GM23338 (cell line): ENCODE results near the gene STRC. TPM values are rescaled to one million over a fixed set of nuclear protein-coding genes. Genes with fewer than 3 reads are reported as not detected.
"Not testable (repeated sequence)": the region's sequence is repeated elsewhere in the genome, so short reads cannot be mapped to it uniquely, and the experiment has no call there.

Experiments
- ATAC-seq: fragments of 200-7000 bp; cut with Tn5 transposase; 3 replicates; pipeline ENCODE4 v1.9.1; 2020
- DNase-seq: peaks from one replicate; pipeline ENCODE4 v3.0.0-alpha.2; 2015; ENCODE audit warnings: low spot score
- H2AFZ ChIP-seq: fragments of 200-600 bp; sonication (generic); 2 replicates; pipeline ENCODE4 v1.8.0; 2016; ENCODE audit warnings: antibody characterized with exemption, mild to moderate bottlenecking, moderate library complexity
- H3F3A ChIP-seq: fragments of 200-600 bp; sonication (generic); replicated peaks from 2 replicates; pipeline ENCODE4 v1.8.0; 2017; ENCODE audit warnings: antibody characterized with exemption, mixed run types, low read depth
- H3K27ac ChIP-seq: fragments of 200-600 bp; sonication (generic); 2 replicates; pipeline ENCODE4 v1.6.1; 2016; ENCODE audit warnings: low read depth
- H3K27me3 ChIP-seq: fragments of 200-600 bp; sonication (generic); 2 replicates; pipeline ENCODE4 v1.8.0; 2016; ENCODE audit warnings: mild to moderate bottlenecking, mixed run types, moderate library complexity; ENCODE audit not compliant: insufficient read depth
- H3K36me3 ChIP-seq: fragments of 200-600 bp; sonication (generic); 2 replicates; pipeline ENCODE4 v1.8.0; 2016; ENCODE audit warnings: mild to moderate bottlenecking; ENCODE audit not compliant: insufficient read depth
- H3K4me1 ChIP-seq: fragments of 200-600 bp; sonication (generic); 2 replicates; pipeline ENCODE4 v1.8.0; 2016; ENCODE audit warnings: mild to moderate bottlenecking, moderate library complexity; ENCODE audit not compliant: insufficient read depth
- H3K4me2 ChIP-seq: fragments of 200-600 bp; sonication (generic); 2 replicates; pipeline ENCODE4 v1.7.1; 2017; ENCODE audit warnings: mixed run types
- H3K4me3 ChIP-seq: fragments of 200-600 bp; sonication (generic); 2 replicates; pipeline ENCODE4 v1.6.1; 2016; ENCODE audit warnings: mixed run types
- H3K79me2 ChIP-seq: fragments of 200-600 bp; sonication (generic); replicated peaks from 2 replicates; pipeline ENCODE4 v1.8.0; 2017; ENCODE audit warnings: mild to moderate bottlenecking; ENCODE audit not compliant: insufficient read depth
- H3K9me2 ChIP-seq: fragments of 200-600 bp; sonication (generic); 2 replicates; pipeline ENCODE4 v1.8.0; 2017; ENCODE audit not compliant: insufficient read depth
- H4K20me1 ChIP-seq: fragments of 200-600 bp; sonication (generic); replicated peaks from 2 replicates; pipeline ENCODE4 v1.8.0; 2017; ENCODE audit warnings: mild to moderate bottlenecking; ENCODE audit not compliant: insufficient read depth
- H3K27ac Mint-ChIP-seq: 2 replicates; pipeline ENCODE4 v1.8.0; 2020; ENCODE audit warnings: inconsistent platforms, mild to moderate bottlenecking, moderate library complexity, mixed read lengths
- H3K27me3 Mint-ChIP-seq: 3 replicates; pipeline ENCODE4 v1.8.0; 2022; ENCODE audit warnings: low read depth, mild to moderate bottlenecking, moderate library complexity, mixed read lengths, inconsistent platforms; ENCODE audit not compliant: insufficient read depth, poor library complexity
- H3K36me3 Mint-ChIP-seq: 3 replicates; pipeline ENCODE4 v1.8.0; 2021; ENCODE audit warnings: low read depth, mild to moderate bottlenecking, inconsistent platforms, moderate library complexity, mixed read lengths
- H3K4me1 Mint-ChIP-seq: 3 replicates; pipeline ENCODE4 v1.8.0; 2020; ENCODE audit warnings: mild to moderate bottlenecking, inconsistent platforms, mixed read lengths
- H3K4me3 Mint-ChIP-seq: 3 replicates; pipeline ENCODE4 v1.8.0; 2021; ENCODE audit warnings: moderate library complexity, mild to moderate bottlenecking, inconsistent platforms, mixed read lengths
- H3K9me3 Mint-ChIP-seq: 3 replicates; pipeline ENCODE4 v1.8.0; 2020; ENCODE audit warnings: moderate library complexity, mild to moderate bottlenecking, inconsistent platforms, mixed read lengths
- EZH2phosphoT487 ChIP-seq: fragments of 200-600 bp; sonication (generic); IDR thresholded peaks from one replicate; pipeline ENCODE4 v1.8.1; 2018; ENCODE audit warnings: antibody characterized with exemption; ENCODE audit not compliant: unreplicated experiment
- STAT1 ChIP-seq: IDR thresholded peaks from one replicate; pipeline ENCODE4 v1.6.1; 2016; ENCODE audit warnings: antibody characterized with exemption; ENCODE audit not compliant: unreplicated experiment
- polyA plus RNA-seq: library from polyadenylated mRNA; unstranded; fragments of >200 nt; fragmentation: Nextera tagmentation; extraction: Ambion mirVana; gene quantifications from 2 replicates; pipeline ENCODE4 v1.2.1, GENCODE V29; 2016
- total RNA-seq: library from RNA; depleted of rRNA; stranded (reverse); fragments of >200 nt; shearing (Covaris generic); gene quantifications from 2 replicates; pipeline ENCODE4 v1.2.3, GENCODE V29; 2014
- TF ChIP-seq, protein P1 (sequence below): IDR thresholded peaks from one replicate; pipeline ENCODE4 v1.6.1; 2018; ENCODE audit warnings: antibody characterized with exemption; ENCODE audit not compliant: unreplicated experiment
- TF ChIP-seq, protein P2 (sequence below), 2 experiments: fragments of 200-600 bp in 1 of 2; sonication (generic) in 1 of 2; conservative IDR thresholded peaks; 2 replicates each; pipeline versions ENCODE4 v1.5.1 to v1.6.1; 2016 to 2017; ENCODE audit warnings: antibody characterized with exemption in 2 of 2, low read depth in 2 of 2, mild to moderate bottlenecking in 2 of 2, moderate library complexity in 1 of 2

The STRC gene
- total and polyA plus RNA-seq, 2 experiments from 2014 or later = 0.40 to 0.45 TPM

DNA sequence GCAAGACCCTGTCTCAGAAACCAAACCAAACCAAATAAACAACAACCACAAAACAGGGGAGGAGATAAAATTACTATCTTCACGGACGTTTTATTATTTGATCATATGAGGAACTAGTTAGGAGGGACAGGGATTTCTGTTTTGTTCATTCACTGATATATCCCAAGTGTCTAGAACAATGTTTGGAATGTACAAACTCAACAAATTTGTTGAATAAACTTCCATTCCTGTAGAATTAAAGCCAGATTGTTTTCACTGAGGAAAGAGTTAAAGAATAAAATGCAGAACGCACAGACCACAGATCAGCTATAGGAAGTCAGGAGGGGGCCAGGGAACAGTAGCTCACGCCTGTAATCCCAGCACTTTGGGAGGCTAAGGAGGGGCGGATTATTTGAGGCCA, 6.5 kb upstream of the STRC start (continued):
- TF ChIP-seq, protein P1, sequence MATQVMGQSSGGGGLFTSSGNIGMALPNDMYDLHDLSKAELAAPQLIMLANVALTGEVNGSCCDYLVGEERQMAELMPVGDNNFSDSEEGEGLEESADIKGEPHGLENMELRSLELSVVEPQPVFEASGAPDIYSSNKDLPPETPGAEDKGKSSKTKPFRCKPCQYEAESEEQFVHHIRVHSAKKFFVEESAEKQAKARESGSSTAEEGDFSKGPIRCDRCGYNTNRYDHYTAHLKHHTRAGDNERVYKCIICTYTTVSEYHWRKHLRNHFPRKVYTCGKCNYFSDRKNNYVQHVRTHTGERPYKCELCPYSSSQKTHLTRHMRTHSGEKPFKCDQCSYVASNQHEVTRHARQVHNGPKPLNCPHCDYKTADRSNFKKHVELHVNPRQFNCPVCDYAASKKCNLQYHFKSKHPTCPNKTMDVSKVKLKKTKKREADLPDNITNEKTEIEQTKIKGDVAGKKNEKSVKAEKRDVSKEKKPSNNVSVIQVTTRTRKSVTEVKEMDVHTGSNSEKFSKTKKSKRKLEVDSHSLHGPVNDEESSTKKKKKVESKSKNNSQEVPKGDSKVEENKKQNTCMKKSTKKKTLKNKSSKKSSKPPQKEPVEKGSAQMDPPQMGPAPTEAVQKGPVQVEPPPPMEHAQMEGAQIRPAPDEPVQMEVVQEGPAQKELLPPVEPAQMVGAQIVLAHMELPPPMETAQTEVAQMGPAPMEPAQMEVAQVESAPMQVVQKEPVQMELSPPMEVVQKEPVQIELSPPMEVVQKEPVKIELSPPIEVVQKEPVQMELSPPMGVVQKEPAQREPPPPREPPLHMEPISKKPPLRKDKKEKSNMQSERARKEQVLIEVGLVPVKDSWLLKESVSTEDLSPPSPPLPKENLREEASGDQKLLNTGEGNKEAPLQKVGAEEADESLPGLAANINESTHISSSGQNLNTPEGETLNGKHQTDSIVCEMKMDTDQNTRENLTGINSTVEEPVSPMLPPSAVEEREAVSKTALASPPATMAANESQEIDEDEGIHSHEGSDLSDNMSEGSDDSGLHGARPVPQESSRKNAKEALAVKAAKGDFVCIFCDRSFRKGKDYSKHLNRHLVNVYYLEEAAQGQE = no peak
- no peak for TF ChIP-seq STAT1
- TF ChIP-seq, protein P2, sequence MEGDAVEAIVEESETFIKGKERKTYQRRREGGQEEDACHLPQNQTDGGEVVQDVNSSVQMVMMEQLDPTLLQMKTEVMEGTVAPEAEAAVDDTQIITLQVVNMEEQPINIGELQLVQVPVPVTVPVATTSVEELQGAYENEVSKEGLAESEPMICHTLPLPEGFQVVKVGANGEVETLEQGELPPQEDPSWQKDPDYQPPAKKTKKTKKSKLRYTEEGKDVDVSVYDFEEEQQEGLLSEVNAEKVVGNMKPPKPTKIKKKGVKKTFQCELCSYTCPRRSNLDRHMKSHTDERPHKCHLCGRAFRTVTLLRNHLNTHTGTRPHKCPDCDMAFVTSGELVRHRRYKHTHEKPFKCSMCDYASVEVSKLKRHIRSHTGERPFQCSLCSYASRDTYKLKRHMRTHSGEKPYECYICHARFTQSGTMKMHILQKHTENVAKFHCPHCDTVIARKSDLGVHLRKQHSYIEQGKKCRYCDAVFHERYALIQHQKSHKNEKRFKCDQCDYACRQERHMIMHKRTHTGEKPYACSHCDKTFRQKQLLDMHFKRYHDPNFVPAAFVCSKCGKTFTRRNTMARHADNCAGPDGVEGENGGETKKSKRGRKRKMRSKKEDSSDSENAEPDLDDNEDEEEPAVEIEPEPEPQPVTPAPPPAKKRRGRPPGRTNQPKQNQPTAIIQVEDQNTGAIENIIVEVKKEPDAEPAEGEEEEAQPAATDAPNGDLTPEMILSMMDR (conservative IDR thresholded peaks at IDR 0.05; ENCODE audit: low read depth in 2 of 2) = no peak
- TF ChIP-seq EZH2phosphoT487 = no peak

DNA sequence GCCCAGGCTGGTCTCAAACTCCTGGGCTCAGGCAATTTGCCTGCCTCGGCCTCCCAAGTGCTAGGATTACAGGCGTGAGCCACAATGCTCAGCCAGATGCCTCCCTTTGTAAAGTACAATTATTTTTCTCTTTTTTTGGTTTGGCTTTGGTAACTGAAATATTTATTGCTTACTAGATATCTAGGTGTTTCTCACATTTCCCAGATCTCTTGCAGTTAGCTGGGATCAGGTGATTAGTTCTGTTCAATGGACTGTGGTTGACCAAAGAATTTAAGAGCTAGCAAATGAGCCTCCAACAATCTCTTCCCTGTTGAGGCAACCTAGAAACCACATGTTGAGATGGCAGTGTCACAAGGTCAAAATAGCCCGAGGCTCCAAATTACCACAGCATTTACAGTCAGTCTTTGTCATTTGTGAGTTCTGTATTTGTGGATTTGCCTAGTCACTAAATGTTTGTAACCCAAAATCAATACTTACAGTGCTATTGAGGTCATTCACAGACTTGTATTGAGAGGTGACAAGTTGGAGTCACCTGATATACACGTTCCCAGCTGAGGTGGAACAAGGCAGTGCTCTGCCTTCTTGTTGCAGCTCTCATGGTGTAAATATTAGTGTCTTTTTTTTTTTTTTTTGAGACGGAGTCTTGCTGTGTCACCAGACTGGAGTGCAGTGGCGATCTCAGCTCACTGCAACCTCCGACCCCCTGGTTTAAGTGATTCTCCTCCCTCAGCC, 3.6 kb upstream of the STRC start:
- ATAC-seq, H3K4me3 ChIP-seq, H3K27ac Mint-ChIP-seq, H3K36me3 ChIP-seq, H3F3A ChIP-seq, H3K27me3 ChIP-seq, H3K27me3 Mint-ChIP-seq, H3K4me1 ChIP-seq, H3K27ac ChIP-seq, H3K4me2 ChIP-seq, H3K9me3 Mint-ChIP-seq, H4K20me1 ChIP-seq, H3K79me2 ChIP-seq, H3K4me1 Mint-ChIP-seq, H3K4me3 Mint-ChIP-seq, DNase-seq, H3K9me2 ChIP-seq, H2AFZ ChIP-seq, H3K36me3 Mint-ChIP-seq: not testable (repeated sequence)

DNA sequence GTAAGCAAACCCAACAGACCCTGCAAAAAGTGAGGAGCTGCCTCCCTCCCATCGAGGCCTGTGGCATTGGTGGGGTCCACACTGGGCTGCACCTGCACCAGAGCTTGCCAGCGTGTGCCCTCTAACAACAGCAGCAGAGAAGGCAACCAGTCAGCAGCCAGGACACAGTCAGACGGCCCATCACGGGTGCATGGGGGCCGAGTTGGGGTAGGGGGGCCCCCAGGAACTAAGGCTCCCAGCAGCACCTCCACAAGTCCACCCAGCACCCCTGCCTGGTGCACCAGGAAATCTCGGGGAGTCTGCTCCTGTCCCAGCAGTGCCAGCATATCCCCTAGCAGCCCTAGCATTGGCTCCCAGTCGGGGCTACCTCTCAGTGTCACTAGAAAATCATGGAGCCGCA, 850 bp downstream of the STRC start:
- not testable (repeated sequence) for H3K27me3 Mint-ChIP-seq, H3K4me1 ChIP-seq, H3K36me3 Mint-ChIP-seq, H3K9me3 Mint-ChIP-seq, H3F3A ChIP-seq, H3K27ac Mint-ChIP-seq, DNase-seq, H4K20me1 ChIP-seq, H3K9me2 ChIP-seq, H3K27me3 ChIP-seq, H3K4me3 ChIP-seq, H3K36me3 ChIP-seq, ATAC-seq, H2AFZ ChIP-seq, H3K27ac ChIP-seq, H3K4me1 Mint-ChIP-seq, H3K4me2 ChIP-seq, H3K4me3 Mint-ChIP-seq, H3K79me2 ChIP-seq

DNA sequence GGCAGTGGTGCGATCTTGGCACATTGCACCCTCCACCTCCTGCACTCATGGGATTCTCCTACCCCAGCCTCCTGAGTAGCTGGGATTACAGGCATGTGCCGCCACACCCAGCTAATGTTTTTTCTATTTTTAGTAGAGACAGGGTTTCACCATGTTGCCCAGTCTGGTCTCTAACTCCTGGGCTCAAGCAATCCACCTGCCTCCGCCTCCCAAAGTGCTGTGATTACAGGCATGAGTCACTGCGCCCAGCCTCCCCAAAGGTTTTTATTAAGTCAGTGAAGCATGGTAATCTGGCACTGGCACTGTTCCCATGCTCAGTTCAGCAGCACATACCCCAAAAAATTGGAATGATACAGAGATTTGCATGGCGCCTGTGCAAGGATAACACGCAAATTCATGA, 16.4 kb downstream of the STRC start:
- not testable (repeated sequence) for H3K4me1 ChIP-seq, H3K9me2 ChIP-seq, H3K27me3 ChIP-seq, H3K27ac ChIP-seq, H3K36me3 ChIP-seq, H3F3A ChIP-seq, H3K4me2 ChIP-seq, ATAC-seq, H2AFZ ChIP-seq, H4K20me1 ChIP-seq, H3K4me3 Mint-ChIP-seq, H3K27ac Mint-ChIP-seq, H3K27me3 Mint-ChIP-seq, DNase-seq, H3K79me2 ChIP-seq, H3K4me3 ChIP-seq, H3K4me1 Mint-ChIP-seq, H3K9me3 Mint-ChIP-seq
- peaks cover 18% of the 10 kb centered on the region for H3K36me3 Mint-ChIP-seq

DNA sequence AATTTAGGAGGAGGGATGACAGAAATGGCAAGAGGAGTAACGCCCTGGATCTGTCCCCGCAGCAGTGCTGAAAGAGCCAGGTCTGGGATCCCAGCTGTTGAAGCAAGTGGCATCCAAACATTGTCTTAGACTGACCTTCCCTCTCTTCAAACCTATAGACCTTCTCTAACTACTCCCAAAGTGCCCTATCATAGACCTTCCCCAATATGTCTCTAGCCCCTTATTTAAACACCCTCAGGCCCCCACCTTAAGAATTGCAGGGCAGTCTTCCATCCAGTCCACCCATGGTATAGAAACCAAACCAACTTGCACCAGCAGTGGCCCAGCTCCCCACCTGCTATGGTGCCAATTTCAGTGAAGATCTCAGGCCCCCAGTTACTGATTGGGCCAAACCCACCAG, 18.4 kb downstream of the STRC start:
- H3K4me3 ChIP-seq, H3K4me1 Mint-ChIP-seq, H3K27me3 ChIP-seq, H3K4me3 Mint-ChIP-seq, H3K9me3 Mint-ChIP-seq, H3K4me1 ChIP-seq, H3K27ac ChIP-seq, H3K27ac Mint-ChIP-seq, H3K27me3 Mint-ChIP-seq, H3K9me2 ChIP-seq, DNase-seq, H2AFZ ChIP-seq, H3K36me3 ChIP-seq, H3F3A ChIP-seq, H3K79me2 ChIP-seq, H3K4me2 ChIP-seq, H4K20me1 ChIP-seq, ATAC-seq: not testable (repeated sequence)
- peaks cover 23% of the 10 kb centered on the region for H3K36me3 Mint-ChIP-seq
